AG09319 (cell line): ENCODE data around the gene FHIT.

Experiments used
- DNase-seq: peaks from one replicate; pipeline ENCODE4 v3.0.0-alpha.2; 2010; ENCODE audit warnings: low read depth; ENCODE audit errors: extremely low read depth
- TF ChIP-seq, protein P1 (sequence below): IDR thresholded peaks from 2 replicates; pipeline ENCODE4 v1.5.1; 2011; ENCODE audit warnings: low read depth, mild to moderate bottlenecking, inconsistent platforms, low read length, moderate library complexity

FHIT gene

GRCh38 chr3:59730591-59730990 is 1520.7 kb downstream of the FHIT start:
- TF ChIP-seq, protein P1, sequence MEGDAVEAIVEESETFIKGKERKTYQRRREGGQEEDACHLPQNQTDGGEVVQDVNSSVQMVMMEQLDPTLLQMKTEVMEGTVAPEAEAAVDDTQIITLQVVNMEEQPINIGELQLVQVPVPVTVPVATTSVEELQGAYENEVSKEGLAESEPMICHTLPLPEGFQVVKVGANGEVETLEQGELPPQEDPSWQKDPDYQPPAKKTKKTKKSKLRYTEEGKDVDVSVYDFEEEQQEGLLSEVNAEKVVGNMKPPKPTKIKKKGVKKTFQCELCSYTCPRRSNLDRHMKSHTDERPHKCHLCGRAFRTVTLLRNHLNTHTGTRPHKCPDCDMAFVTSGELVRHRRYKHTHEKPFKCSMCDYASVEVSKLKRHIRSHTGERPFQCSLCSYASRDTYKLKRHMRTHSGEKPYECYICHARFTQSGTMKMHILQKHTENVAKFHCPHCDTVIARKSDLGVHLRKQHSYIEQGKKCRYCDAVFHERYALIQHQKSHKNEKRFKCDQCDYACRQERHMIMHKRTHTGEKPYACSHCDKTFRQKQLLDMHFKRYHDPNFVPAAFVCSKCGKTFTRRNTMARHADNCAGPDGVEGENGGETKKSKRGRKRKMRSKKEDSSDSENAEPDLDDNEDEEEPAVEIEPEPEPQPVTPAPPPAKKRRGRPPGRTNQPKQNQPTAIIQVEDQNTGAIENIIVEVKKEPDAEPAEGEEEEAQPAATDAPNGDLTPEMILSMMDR, result no peak
- no peak for DNase-seq

- TF ChIP-seq, protein P1, result no peak
- DNase-seq, result no peak
These were observed 1522.7 kb downstream of the FHIT start for GRCh38 chr3:59728587-59728908.

DNA sequence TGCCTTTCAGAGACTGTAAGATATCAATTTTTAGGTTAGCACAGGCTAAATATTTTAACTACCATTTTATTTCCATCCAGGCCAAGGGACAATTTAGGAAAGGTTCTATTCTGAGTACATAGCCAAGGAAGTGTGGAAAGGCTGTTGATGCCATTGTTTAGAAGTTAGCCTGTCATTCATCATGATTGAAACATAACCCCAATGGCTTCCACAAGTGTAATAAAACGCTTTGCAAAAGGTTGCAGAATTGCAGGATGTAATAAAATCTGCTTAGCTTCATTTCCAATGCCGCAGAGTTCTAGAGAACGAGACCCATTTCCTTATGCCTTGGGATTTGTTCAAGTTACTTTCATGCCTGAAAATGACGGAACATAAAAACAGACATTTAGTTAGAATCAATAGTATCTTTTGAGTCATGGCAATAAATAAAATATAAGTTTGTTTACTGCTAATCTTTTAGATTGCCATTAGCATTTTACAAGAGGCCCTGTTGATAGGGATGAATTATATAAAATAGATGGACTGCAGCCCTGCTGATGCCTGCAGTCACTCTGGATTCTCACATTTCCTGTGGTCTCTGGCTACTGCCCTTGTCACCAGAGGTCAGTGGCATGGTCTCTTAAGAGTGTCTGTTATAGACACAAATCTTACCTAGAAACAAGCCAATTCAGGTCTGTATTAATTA is 1523.2 kb downstream of the FHIT start:
- TF ChIP-seq, protein P1, result no peak
- no peak for DNase-seq

DNA sequence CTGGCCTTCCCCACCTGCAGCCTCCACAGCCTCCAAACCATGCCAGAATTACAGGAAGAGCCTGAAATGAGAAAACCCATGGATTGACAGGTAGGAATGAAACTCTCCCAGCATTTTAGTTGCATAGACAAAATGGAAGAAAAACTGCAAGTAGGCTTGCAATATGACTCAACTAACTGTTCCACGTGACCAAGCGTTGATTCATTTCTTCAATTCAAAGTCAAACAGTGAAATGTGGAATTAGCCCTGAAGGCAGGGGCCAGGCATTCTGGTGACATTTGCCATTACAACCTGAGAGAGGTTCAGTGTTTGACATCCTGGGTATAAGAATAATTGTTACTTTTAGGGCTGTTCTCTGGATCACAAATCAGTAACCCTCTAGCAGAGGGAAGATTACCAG is 1525.0 kb downstream of the FHIT start:
- no peak for DNase-seq
- TF ChIP-seq, protein P1, result no peak

GRCh38 chr3:59717679-59718205 is 1533.5 kb downstream of the FHIT start:
- no peak for DNase-seq
- TF ChIP-seq, protein P1, result no peak

DNA sequence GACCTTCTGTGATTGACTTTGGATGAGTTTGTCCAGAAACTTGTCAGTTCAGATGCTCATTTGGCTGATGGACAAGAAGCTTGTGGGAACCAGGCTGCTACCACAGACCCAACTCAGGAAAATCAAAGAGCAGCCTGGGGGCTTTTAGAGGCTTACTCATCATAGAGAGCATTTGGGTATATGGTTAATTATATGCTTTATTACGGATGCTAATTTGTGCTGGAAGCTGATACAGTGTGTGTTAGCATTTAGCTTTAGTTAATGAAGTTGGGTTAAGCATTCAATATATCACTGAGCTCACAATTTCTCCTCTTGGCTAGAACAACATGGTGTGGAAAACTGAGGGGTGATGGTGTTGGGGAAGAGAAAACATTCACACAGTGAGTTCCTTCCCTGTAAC is 1537.2 kb downstream of the FHIT start:
- TF ChIP-seq, protein P1, result no peak
- no peak for DNase-seq

DNA sequence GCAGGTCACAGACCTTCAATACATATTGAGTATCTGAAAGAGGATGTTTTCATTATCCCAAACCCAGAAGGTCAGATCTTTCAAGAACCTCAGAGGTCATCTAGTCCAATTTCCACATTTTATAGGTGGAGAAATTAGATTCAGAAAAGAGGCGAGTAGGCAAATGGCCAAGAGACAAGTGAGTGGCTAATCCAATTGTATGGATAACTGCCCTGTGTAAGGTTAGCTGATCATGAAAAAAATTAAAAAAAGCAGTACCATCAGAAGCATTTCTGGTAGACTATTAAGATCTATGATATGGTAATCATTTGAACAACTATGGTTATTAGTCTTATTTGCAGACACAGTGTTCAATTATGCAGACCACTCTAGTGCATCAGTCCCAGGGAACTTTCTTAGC is 1540.7 kb downstream of the FHIT start:
- TF ChIP-seq, protein P1, result no peak
- DNase-seq, result no peak
